Fibroblast of skin of right quadriceps (primary cell): Measurements from ENCODE around the gene PPP1R27.
"Not testable (repeated sequence)": the region's sequence is repeated elsewhere in the genome, so short reads cannot be mapped to it uniquely, and the experiment has no call there.

Experiments
- DNase-seq: peaks from one replicate; pipeline ENCODE4 v3.0.0-alpha.2; 2013

PPP1R27 gene

DNA sequence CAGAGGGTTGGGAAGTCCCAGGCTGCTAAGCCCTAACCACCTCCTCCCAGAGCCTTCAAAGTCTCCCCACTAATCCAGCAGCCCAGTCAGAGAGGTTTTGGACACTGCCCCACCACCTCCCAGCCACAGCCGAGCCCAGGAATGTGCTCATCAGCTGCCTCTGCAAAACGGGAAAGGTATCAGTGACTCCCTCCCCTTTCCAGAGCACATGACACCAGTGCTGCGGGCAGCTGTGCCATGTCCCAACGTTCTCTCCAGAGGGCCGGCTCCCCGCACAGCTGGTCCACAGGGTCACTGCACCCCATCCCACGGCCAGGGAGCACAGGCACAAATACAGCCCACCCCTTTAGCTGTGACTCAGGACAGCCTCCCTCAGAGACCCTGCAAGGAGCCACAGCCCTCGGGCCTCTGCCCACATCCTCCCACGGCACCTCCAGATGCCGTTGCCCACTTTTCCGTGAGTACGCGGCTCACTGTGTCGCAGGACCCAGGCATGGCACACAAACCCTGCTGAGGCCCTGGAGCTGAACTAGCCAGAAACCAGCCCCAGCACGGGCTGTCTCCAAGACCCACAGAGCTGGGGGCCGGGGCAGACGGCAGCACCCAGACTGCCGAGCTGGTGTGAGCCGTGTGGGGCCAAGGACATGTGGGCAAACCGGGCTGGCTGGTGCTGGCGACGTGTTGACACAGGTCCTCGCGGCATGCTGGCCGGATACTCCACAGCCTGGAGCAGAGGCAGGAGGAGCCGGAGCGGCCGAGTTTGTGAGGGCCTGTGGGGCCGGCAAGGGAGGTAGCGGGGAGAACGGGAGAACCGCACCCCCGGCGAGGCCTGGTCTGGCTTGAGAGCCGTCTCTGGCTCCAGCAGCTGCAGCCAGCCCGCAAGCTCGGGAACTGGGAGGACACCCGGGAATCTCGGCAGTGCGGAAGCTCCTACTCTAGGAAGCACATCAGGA lies 6.3 kb upstream of the PPP1R27 start:
- DNase-seq, result no peak

DNA sequence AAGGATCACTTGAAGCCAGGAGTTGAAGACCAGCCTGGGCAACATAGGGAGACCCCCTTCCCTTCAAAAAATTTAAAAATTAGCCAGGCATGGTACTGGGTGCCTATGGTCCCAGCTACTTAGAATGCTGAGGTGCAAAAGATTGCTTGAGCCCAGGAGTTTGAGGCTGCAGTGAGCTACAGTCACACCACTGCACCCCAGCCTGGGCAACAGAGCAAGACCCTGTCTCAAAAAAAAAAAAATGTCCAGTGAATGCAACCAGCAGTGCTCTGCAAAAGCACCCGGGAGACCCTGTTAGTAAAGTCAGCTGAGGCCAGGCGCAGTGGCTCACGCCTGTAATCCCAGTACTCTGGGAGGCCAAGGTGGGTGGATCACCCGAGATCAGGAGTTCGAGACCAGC lies 5.2 kb upstream of the PPP1R27 start:
- DNase-seq, result not testable (repeated sequence)

DNA sequence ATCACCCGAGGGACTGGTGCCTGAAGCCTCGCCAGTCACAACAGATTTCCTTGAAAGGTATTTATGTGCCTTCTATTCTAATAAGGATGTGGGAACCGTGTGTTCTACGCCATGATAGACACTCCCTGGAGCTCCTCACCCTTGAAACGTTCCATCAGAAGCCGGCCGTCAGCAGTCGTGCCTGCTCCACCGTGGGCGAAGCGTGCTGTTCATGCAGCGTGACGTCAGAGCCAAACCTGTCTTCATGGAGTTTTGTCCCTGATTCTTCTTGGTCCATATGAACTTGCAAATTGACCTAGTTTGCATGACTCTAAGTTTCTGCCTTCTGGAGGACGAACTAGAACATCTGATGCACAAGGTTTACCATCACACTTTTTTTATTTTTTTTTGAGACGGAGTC lies 4.5 kb upstream of the PPP1R27 start:
- no peak for DNase-seq

DNA sequence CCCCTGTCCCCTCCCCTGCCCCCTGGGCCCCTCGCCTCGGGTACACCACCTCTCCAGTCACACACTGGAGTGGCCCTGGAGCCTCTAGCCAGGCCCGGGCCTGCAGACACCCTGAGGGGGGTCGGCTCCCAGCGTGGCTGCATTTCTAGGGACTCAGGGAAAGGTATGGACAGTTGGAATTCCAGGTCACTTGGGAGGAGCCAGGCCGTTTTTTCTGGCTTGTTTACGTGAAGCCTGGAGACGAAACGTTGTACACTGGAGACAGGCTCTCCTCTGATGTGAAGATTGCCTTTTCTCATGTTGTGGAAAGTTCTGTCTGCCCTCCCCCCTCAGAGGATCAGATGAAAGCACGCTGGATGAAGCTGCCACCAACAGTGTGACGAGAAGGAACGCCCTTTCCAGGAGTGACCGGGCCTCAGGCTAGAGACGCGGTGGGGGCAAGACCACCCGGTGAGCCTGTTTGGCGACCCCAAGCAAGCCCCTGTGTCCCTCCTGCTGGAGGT lies 4.0 kb upstream of the PPP1R27 start:
- no peak for DNase-seq

DNA sequence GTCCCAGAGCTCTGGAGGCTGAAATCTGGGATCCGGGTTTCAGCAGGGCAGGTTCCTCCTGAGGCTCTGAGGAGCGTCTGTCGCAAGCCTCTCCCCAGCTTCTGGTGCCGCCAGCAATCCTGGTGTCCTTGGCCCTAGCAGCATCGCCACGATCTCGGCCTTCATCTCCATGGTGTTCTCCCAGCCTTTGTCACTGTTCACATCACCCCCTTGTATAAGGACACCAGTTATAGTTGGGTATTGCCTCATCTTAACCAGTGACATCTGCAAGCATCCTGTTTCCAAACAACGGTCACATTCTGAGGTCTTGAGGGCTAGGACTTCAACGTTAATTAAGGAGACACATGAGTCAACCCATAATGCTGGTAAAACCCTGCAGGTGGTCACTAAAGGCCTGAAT lies 2.8 kb upstream of the PPP1R27 start:
- DNase-seq, result no peak

DNA sequence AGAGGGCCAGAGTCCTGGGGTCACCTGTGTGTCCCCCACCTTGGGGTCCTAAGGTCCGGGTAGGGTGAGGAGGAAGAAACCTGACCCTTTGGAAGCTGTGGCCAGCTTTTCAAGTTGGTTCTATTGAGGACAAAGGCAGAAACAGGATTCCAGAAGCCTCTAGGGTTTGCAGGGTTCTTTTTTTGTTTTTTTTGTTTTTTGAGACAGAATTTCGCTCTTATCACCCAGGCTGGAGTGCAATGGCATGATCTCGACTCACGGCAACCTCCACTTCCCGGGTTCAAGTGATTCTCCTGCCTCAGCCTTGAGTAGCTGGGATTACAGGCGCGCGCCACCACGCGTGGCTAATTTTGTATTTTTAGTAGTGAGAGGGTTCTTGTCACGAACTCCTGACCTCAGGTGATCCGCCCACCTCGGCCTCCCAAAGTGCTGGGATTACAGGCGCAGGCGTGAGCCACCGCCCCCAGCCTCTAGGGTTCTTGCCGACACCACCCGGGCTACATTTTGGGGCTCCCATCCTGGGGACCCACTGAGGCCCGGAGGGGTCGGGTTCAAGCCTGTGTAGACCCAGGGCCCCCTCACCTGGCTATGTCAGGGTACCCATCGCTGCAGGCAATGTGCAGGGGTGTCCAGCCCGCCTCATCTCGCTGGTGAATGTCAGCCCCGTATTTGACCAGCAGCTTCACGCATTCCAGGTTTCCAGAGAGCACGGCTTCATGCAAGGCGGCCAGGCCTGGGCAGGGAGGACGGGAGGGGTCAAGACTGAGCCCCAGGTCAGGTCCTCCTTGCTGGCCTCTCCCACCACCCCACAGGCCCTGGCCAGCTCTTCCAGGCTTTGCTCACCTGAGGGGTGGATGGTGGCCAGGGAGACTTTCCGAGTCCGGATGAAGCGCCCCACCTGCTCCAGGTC lies 674 bp downstream of the PPP1R27 start:
- no peak for DNase-seq

DNA sequence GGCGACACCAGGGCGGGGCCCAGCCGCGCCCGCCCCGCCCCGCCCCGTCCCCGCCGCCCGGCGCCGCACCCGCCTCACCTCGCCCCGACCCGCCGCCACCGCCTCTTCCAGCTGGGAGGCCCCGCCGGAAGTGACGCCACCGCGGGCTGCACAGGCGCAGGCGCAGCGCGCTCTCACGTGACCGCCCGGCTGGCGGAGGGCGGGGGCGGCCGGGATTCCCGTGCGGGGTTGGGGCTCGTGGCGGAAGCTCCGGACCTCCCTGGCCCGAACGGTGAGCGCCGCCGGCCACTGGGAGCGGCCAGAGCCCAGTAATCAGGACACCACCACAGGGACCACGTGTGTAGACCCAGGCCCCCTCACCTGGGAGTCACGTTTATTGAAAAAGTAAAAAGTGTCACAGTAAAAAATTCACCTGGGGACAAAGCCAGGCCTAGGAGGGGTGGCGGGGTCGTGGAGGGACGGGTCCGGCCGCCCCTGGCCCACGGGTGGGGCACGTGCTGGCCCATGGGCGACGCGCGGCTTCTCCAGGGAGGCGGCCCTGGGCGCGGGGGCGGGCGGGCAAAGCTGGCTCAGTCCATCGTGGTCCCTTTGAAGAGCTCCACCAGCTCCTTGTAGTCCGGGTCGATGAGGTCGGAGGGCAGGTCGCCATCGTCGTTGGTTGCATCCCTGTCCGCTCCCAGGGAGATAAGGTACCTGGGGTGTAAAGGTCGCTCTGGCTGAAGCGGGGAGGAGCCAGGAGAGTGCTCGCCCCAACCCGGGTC lies 1.5 kb downstream of the PPP1R27 start, which contains the start of gene MCRIP1:
Gene MCRIP1, minus strand, starts transcription at position 132 of the 761 bp plus-strand sequence. CDS start 8,785 bp downstream, outside the sequence.
- DNase-seq, result peak; percentile 93

DNA sequence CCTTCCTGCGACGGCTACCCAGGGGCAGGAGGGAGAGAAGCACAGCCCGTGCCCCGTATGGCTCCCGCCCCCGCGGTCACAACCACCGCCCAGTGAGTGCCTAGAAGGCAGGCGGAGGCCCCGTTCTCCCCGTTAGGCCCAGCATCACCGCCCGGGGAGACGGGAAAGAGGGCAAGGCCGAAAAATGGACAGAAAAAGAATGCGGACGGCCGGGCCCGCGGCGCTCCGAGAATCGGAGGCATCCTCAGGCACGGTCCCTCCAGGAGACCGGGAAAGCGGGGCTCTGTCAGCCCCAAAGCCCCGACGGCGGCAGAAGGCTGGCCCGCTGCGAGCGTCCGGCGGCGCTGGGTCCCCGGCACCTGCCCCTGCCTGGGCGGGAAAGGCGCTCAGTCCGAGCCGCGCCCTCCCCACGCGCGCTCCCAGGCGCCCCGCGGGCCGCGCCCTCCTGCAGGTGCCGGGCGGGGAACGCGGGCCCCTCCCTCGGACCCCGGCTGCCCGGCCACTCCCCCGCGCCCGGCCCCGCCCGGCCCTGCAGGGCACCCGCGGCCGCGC lies 2.2 kb downstream of the PPP1R27 start:
- DNase-seq, result no peak

DNA sequence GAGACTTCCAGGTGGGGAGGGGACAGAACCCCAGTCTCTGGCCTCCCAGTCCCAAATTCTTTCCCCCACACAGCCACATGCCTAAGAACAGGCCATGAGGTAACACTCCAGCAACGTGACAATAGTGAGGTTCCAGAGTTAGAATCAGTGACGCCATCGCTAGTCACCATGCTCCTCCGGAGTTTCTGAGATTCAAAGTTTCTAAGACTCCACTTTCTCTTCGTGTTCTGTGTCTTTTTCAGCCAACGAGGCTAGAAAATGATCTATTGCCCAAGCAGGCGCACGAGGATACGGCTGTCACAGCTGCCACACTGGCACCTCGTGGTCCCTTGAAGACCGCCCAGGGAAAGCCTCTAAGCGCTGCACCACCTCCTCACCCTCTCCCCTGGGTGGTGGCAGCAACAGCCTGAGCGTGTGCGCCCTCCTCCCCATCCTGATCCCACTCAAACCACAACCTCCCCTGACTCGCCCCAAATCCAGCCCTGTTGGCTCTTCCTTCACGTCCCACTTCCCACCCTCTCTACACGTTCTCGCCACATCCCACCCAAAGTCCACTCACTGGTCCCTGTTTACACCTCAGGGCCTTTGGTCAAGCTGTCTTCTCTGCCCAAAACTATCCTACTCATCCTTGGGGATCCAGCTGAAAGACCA lies 2.8 kb downstream of the PPP1R27 start:
- DNase-seq, result peak; percentile 36

DNA sequence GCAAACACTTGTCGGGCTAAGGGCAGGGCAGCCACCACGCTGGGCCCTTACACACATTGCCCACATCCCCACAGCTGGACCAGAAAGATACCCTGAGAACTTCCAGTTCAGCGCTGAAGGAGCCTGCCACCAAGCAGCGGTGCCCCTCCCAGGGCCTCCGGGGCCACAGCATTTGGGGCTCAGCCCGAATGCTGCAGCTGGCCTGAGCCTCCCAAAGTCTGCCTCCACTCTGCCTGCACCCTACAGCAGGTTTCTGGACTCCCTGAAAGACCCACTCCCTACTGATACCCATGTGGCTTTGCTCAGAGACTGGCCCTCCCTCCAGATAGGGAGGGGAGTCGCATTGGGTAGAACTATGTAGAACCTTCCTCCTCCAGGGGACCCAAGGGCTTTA lies 3.3 kb downstream of the PPP1R27 start:
- DNase-seq, result no peak

DNA sequence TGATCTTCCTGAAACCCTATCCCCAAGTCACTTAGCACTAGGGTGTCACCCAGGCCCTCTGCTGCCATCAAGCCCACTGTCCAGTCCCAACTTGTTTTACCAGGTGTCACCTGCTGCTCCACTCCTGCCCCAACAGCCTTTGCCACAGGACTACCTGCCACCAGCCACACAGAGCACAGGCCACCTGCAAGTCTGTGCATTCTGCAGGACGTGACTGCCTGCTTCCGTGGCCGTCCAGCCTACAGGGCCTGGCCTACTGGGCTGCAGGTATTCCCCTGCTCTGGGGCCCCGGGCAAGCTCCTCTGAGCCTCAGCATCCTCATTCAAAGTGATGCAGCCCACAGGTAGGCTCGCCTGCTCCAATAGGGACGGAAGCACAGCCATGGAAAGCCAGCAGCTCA lies 5.0 kb downstream of the PPP1R27 start:
- no peak for DNase-seq

DNA sequence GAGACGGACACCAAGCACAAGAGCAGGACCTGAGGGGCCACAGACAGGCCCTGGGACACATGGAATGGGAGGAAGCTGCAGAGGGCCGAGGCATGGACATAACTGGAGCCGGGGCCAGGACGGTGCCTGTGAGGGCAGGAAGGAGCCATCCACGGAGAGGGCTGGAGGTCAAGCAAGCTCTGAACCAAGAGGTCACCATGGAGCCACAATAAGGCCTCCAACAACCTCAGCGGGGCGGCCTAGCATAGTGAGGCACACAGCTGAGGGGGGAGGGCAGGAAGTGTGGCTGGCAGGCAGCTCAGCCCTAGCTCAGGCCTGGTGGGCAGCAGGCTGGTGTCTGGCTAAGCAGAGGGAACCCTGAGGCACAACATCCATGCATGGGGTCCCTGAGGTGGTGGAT lies 6.2 kb downstream of the PPP1R27 start:
- DNase-seq, result no peak

DNA sequence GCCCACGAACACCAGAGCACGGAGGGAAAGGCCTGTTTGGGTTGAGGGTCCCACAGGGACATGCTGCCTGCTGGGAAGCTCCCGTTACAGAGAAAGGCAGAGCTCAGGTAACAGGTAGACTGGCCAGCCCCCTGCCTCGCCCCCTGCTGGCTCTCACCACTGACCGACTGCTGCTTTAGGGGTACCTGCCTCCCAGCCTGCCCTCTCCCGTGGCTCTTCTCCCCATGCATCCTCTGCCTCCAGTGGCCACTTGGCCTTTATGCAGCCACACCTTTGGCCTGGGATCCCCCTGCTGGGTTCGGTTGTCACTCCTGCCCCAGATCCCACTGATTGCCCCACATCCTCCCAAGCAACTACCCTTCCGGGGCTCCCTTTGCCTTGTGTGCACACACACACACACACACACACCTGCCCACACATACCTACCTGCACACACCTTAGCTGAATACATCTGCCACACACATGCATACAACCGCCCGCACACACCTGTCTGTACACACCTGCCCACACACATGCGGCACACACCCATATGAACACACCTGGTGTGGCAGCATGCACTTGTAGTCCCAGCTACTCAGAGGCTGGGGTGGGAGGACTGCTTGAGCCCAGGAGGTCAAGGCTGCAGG lies 8.9 kb downstream of the PPP1R27 start:
- no peak for DNase-seq

DNA sequence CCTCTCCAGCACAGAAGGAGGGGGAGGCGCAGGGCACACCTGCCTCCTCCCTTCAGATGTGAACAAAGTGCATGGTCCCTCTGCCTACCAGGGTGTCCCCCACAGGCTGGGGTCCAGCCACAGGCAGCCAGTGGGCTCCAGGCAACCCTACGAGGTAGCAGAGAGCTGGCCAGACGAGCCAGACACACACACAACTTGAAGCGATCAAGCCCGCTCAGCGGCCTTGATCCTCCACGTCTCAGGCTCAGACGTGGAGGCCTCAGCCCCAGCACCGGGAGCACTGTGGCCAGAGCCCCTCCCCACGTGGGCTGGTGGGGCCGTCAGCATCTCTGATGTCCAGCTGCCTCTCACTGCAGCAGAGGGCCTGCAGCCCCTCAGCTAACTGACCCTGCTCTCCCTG lies 10.3 kb downstream of the PPP1R27 start:
- no peak for DNase-seq

DNA sequence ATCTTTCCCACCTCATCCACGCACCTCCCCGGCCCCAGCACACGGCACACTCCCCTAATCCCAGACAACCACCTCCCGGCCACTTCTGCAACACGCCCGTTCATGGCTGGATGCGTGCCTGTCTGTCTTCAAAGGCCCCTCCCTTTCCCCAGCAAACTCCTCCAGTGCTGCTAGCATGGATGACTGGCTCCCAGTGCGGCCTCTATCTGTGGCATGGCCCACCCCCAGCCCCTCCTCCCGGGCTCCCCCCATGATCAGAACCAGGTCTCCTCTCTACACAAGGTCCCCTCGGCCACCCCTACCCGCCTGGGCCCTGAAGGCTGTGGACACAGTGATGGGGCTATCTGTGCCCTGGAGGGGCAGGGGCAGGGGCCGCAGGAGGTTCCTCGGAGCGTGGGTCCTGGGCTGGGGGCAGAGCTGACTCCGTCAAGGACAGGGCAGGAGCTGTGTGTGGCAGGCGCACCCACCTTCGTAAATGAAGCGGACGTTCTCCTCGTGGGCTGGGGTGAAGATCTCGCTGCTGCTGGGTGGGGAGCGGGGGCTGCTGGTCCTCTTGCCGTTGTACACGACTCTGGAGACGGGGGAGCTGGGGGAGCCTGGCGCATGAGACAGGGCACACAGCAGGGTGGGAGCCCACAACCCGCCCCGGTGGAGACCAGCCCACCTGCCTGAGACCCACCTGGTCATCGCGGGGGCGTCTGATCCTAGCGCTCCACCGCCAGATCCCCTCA lies 10.9 kb downstream of the PPP1R27 start:
- no peak for DNase-seq

DNA sequence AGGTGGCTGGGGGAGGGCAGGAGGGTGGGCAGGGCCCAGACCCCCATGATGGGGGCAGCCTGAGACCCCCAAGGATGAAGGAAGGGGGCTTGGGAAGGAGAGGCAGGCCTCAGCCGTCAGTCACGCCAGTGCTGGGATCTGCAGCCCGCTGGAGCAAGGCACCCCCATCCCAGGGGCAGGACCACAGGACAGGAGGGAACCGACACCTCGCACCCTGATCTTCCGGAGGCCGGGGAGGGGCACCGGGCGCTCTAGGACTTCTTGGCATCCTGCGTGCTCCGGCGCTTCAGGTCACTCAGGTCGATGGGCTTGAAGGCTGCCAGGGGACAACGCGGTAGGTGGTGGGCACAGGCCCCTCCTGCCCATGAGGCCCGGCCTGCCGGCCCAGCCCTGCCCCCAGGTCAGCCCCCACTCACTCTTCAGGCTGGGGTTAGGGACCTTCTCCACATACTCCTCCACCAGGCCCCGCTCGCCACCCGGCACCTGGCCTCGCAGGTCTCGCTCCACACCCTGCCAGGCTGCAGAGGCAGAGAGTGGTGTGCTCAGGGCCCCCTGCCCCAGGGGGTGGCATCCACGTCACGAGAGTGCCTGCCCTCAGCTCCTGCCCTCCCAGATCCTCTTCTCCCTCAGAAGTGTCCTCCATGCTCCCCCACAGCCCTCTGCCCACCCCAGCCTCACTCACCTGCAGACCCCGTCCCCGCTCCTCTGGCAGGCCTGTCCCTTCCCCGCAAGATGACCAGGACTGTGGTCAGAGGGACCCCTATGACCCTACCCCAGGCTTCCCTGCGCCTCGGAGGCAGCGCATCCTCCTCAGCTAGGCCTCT lies 11.6 kb downstream of the PPP1R27 start:
- DNase-seq, result no peak

DNA sequence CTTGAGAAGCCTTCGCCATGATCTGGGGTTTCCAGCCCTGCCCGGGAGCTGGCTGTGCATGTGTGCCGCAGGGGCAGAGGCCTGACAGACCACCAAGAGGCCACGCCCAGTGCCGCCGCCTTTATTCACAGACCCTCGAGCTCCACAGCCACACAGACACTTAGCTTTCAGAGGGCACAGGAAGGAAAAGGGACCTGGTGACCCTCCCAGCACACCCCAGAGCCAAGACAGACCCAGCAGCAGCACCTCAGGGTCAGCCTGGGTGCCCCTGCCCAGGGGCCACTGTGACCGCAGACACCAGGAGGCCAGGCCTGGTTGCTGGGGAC lies 12.6 kb downstream of the PPP1R27 start:
- no peak for DNase-seq

DNA sequence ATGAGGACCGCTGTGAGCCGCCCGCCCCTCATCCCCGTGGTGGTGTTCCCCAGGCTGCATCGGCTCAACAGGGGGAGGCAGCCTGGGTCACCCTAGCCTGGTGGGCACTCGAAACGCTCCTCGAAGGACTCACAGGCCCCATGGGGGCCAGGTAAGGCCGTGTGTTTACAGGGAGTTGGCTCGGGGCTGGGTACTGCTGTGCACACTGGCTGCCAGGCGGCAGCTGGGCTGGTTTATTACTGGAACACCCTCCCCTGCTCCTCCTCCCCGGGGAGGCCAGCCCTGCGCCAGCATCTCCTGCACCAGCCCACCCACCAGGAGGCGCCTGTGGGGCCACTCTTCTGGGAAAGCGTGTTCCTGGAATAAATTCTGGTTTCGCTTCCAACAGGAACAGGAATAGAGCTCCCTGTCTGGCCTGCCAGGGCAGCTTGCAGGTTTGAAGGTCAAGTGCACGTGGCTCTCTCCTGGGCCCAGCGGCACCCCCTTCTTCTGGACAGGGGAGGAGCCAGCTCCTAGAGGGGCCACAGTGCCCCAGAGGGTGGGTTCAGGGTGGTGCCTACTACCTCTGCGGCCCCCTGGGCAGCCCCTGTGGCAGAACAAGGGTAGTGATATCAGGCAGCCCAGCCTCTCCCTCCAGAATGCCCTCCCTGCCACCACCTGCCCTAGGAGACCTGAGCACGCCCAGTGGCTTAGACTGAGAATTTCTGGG lies 13.1 kb downstream of the PPP1R27 start:
- peak; percentile 44 for DNase-seq

DNA sequence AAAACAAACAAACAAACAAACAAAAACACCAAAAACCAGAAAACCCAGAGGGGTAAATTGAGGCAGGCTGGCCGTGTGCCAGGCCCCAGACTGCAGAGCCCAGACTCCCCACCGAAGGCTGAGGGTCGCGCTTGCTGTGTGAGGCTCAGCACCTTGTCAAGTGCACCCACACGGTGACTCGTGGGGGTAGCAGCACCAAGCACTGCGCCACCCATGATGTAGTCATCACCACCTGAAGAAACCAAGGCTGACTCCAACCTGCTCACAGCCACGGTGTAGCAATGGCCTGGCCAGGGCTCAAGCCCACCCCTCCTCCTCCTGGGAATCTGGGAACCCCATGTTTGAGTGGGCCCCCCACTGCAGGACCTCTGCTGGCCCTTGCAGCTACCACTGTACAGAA lies 13.7 kb downstream of the PPP1R27 start:
- DNase-seq, result no peak
